GM12878 (cell line): Measurements from ENCODE around the gene DKK3. TPM values are rescaled to one million over a fixed set of nuclear protein-coding genes. Genes with fewer than 3 reads are reported as not detected.

ENCODE experiments used
- ATAC-seq: fragments of 200-7000 bp; cut with Tn5 transposase; 3 replicates; pipeline ENCODE4 v1.9.1; 2020; ENCODE audit warnings: mild to moderate bottlenecking, moderate library complexity
- BruUV-seq: library from RNA; stranded (reverse); fragments of 400-500 nt; replicated peaks from 2 replicates; lab custom pipeline; 2021; lab: Mats Ljungman, UMichigan
- CTCF ChIA-PET: fragments of 300-600 bp; sonication (Branson Sonifier 250); formaldehyde crosslinking; extraction: SDS; loops from one replicate; lab custom pipeline; 2021; ENCODE audit warnings: inconsistent platforms; lab: Yijun Ruan, JAX
- POLR2A ChIA-PET: fragments of 350-600 bp; formaldehyde crosslinking; extraction: SDS; loops from one replicate; lab custom pipeline; 2021; ENCODE audit warnings: inconsistent platforms; lab: Charles Lee
- RAD21 ChIA-PET: fragments of 300-600 bp; sonication (Branson Sonifier 250); formaldehyde crosslinking; loops from one replicate; lab custom pipeline; 2023; ENCODE audit warnings: antibody characterized with exemption; ENCODE audit not compliant: unreplicated experiment; lab: Charles Lee
- SMC1A ChIA-PET: fragments of 300-600 bp; sonication (Branson Sonifier 250); formaldehyde crosslinking; loops from one replicate; lab custom pipeline; 2023; ENCODE audit not compliant: unreplicated experiment, uncharacterized antibody; lab: Charles Lee
- DNase-seq: peaks from one replicate; pipeline ENCODE4 v3.0.0-alpha.2; 2011; ENCODE audit warnings: low read depth, low spot score
- FAIRE-seq: peaks from 3 replicates; lab custom pipeline; 2011; peaks lifted over from hg19 to GRCh38; lab: Jason Lieb, UNC
- H2AFZ ChIP-seq: 2 replicates; pipeline ENCODE4 v1.6.0; 2011; ENCODE audit warnings: low read depth, low read length, control low read depth; ENCODE audit not compliant: control insufficient read depth
- H3K27ac ChIP-seq: 2 replicates; pipeline ENCODE4 v1.5.1; 2011; ENCODE audit warnings: control low read depth; ENCODE audit not compliant: control insufficient read depth, insufficient read depth
- H3K27me3 ChIP-seq, 2 experiments: replicated peaks in 1 of 2; 2 replicates each; pipeline versions ENCODE4 v1.6.0 to v1.6.1; 2011; ENCODE audit warnings: low read length in 1 of 2; ENCODE audit not compliant: control insufficient read depth in 2 of 2, insufficient read depth in 2 of 2
- H3K36me3 ChIP-seq, 2 experiments: 2 replicates each; pipeline ENCODE4 v1.5.1; 2011; ENCODE audit warnings: low read length in 1 of 2; ENCODE audit not compliant: control insufficient read depth in 2 of 2, insufficient read depth in 2 of 2
- H3K4me1 ChIP-seq: 2 replicates; pipeline ENCODE4 v1.6.1; 2011; ENCODE audit warnings: mild to moderate bottlenecking, low read length, moderate library complexity, mixed read lengths; ENCODE audit not compliant: control insufficient read depth, insufficient read depth
- H3K4me2 ChIP-seq: 2 replicates; pipeline ENCODE4 v1.6.0; 2011; ENCODE audit warnings: control low read depth; ENCODE audit not compliant: control insufficient read depth, insufficient read depth
- H3K4me3 ChIP-seq: fragments of 200-600 bp; sonication (generic); 2 replicates; pipeline ENCODE4 v1.5.1; 2016
- H3K79me2 ChIP-seq: 2 replicates; pipeline ENCODE4 v1.6.0; 2011; ENCODE audit warnings: low read length; ENCODE audit not compliant: control insufficient read depth, insufficient read depth
- H3K9ac ChIP-seq: 2 replicates; pipeline ENCODE4 v1.8.0; 2011; ENCODE audit warnings: low read length, control low read depth, mixed read lengths; ENCODE audit not compliant: control insufficient read depth, insufficient read depth
- H3K9me3 ChIP-seq: replicated peaks from 3 replicates; pipeline ENCODE4 v1.5.1; 2011; ENCODE audit warnings: mild to moderate bottlenecking, low read length; ENCODE audit not compliant: control insufficient read depth, insufficient read depth
- H4K20me1 ChIP-seq: 2 replicates; pipeline ENCODE4 v1.6.0; 2011; ENCODE audit not compliant: control insufficient read depth, insufficient read depth
- ATF2 ChIP-seq: IDR thresholded peaks from 2 replicates; pipeline ENCODE4 v1.6.1; 2012; ENCODE audit warnings: low read length, inconsistent platforms
- ATF7 ChIP-seq: fragments of 450-650 bp; IDR thresholded peaks from 2 replicates; pipeline ENCODE4 v1.6.1; 2016; ENCODE audit warnings: low read depth, mild to moderate bottlenecking
- CBX3 ChIP-seq: fragments of 200-600 bp; sonication (generic); IDR thresholded peaks from 2 replicates; pipeline ENCODE4 v1.6.1; 2016; ENCODE audit warnings: low read depth, borderline replicate concordance
- E2F4 ChIP-seq: IDR thresholded peaks from 2 replicates; pipeline ENCODE4 v1.6.1; 2012; ENCODE audit warnings: low read depth, low read length, improper control_type of control experiment
- E2F8 ChIP-seq: fragments of 450-650 bp; IDR thresholded peaks from 2 replicates; pipeline ENCODE4 v1.6.1; 2018; ENCODE audit warnings: mild to moderate bottlenecking, low read depth, moderate library complexity; ENCODE audit not compliant: partially characterized antibody
- EP300 ChIP-seq, 2 experiments: fragments of 150-350 bp in 1 of 2; IDR thresholded peaks; 2 replicates each; pipeline ENCODE4 v1.6.1; 2011 to 2012; ENCODE audit warnings: low read depth in 2 of 2, low read length in 2 of 2, borderline replicate concordance in 1 of 2, improper control_type of control experiment in 1 of 2, inconsistent platforms in 1 of 2; ENCODE audit not compliant: control insufficient read depth in 1 of 2
- ESRRA ChIP-seq: IDR thresholded peaks from 2 replicates; pipeline ENCODE4 v1.6.1; 2012; ENCODE audit warnings: mild to moderate bottlenecking, low read length, improper control_type of control experiment
- FOXK2 ChIP-seq: fragments of 450-650 bp; IDR thresholded peaks from 2 replicates; pipeline ENCODE4 v1.6.1; 2017; ENCODE audit warnings: mild to moderate bottlenecking, moderate library complexity
- GABPA ChIP-seq: IDR thresholded peaks from 2 replicates; pipeline ENCODE4 v1.6.1; 2014; ENCODE audit warnings: antibody characterized with exemption, low read depth, mild to moderate bottlenecking, inconsistent platforms
- HDAC6 ChIP-seq: fragments of 200-600 bp; sonication (generic); IDR thresholded peaks from one replicate; pipeline ENCODE4 v1.8.0; 2017; ENCODE audit warnings: antibody characterized with exemption; ENCODE audit not compliant: unreplicated experiment
- MAX ChIP-seq: IDR thresholded peaks from 2 replicates; pipeline ENCODE4 v1.6.1; 2012; ENCODE audit warnings: low read depth, low read length, improper control_type of control experiment
- MEF2A ChIP-seq: IDR thresholded peaks from 2 replicates; pipeline ENCODE4 v1.6.1; 2011; ENCODE audit warnings: low read depth, mild to moderate bottlenecking, low read length, moderate library complexity; ENCODE audit not compliant: insufficient read depth
- MEF2B ChIP-seq: fragments of 450-650 bp; IDR thresholded peaks from 2 replicates; pipeline ENCODE4 v1.6.1; 2018; ENCODE audit warnings: mild to moderate bottlenecking, moderate library complexity; ENCODE audit not compliant: partially characterized antibody, poor library complexity, severe bottlenecking
- NR2C2 ChIP-seq: IDR thresholded peaks from 2 replicates; pipeline ENCODE4 v1.6.1; 2011; ENCODE audit warnings: borderline replicate concordance, low read depth; ENCODE audit not compliant: control insufficient read depth, insufficient read length
- SIX5 ChIP-seq: IDR thresholded peaks from 2 replicates; pipeline ENCODE4 v1.6.1; 2011; ENCODE audit warnings: mild to moderate bottlenecking, low read depth, low read length, moderate library complexity; ENCODE audit not compliant: severe bottlenecking
- ZZZ3 ChIP-seq: IDR thresholded peaks from 2 replicates; pipeline ENCODE4 v1.6.1; 2011; ENCODE audit warnings: low read depth; ENCODE audit not compliant: control insufficient read depth, insufficient read length
- WGBS: methylation state at CpG from one replicate; pipeline ENCODE4 v1.1.6; 2016; ENCODE audit warnings: low lambda C conversion rate; ENCODE audit not compliant: insufficient replicate concordance, insufficient coverage; ENCODE audit errors: missing lambda C conversion rate; 5-methylcytosine and 5-hydroxymethylcytosine counted together
- in situ Hi-C: fragments of 300-500 bp; cut with MboI; formaldehyde crosslinking; loops from 9 replicates; pipeline ENCODE4 v1.14.3; 2018; ENCODE audit warnings: mixed read lengths
- intact Hi-C: fragments of 100-400 bp; cut with micrococcal nuclease; formaldehyde crosslinking; loops from one replicate; pipeline ENCODE4 v1.14.2; 2022; ENCODE audit not compliant: unreplicated experiment
- polyA plus RNA-seq, 11 experiments: library from polyadenylated mRNA; depleted of rRNA in 4 of 11; unstranded in 6 of 11; stranded (reverse) in 5 of 11; fragments of >200 nt; fragmentation: Nextera tagmentation in 4 of 11; fragmentation: Illumina TruSeq in 1 of 11; extraction: Ambion mirVana in 4 of 11; extraction: Trizol in 1 of 11; gene quantifications; 1 replicate in 1 of 11; 2 replicates in 10 of 11; pipeline versions ENCODE4 v1.2.1 to v1.2.3, GENCODE V29; 2011 to 2016; ENCODE audit warnings: inconsistent platforms in 2 of 11, missing spikeins in 2 of 11, low read depth in 1 of 11
- total RNA-seq, 4 experiments: library from RNA; depleted of rRNA in 3 of 4; stranded (reverse); fragments of >200 nt in 3 of 4; fragmentation: Illumina TruSeq in 1 of 4; extraction: Trizol in 1 of 4; gene quantifications; 2 replicates each; pipeline versions ENCODE4 v1.2.1 to v1.2.3, GENCODE V29; 2013 to 2021

The DKK3 gene
- total and polyA plus RNA-seq, 10 of the 15 experiments (the other 5 are each of a cell fraction or from before 2014, with no cell fraction given), result 0.07 to 0.16 (median 0.15) TPM; not detected in 7

DNA sequence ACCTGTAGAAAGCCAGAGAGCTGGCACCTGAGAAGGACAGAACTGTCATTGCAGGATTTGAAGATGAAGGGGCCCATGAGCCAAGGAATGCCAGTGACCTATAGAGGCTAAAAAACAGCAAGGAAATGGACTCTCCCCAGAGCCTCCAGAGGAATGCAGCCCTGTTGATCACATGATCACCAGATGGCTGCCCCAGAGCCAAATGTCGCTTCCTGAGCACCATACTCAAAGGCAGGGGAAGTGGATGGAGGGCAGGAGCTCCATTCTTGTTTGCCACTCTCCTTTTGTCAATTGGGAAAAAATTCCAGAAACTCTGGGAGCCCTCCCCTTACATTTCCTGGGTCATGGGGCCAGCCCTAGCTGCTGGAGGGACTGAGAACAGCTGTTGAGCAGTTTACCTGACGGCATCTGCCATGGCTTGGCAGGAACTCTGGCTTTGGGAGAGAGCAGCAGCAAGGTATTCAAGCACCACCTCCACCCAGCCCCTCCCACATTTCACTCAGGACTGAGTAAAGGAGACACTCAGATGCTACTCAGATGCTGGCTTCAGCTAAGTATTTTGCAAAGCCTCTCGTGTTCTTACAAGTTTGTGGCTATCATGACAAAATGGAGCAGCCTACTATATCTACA, 46.9 kb downstream of the DKK3 start:
- H3K79me2 ChIP-seq, result no peaks in the 10 kb centered on the region
- intact Hi-C loops, result no loop called here

More for the DNA sequence above, 46.9 kb downstream of the DKK3 start:
- no peak for TF ChIP-seq FOXK2
- no peak for TF ChIP-seq NR2C2
- no peak for TF ChIP-seq CBX3
- no peak for TF ChIP-seq HDAC6
- TF ChIP-seq E2F4, result no peak
- no peak for TF ChIP-seq ATF7
- TF ChIP-seq GABPA, result no peak
- TF ChIP-seq EP300 (IDR thresholded peaks at IDR 0.05; ENCODE audit: borderline replicate concordance in 1 of 2, control insufficient read depth in 1 of 2, low read depth in 2 of 2, low read length in 2 of 2), result no peak
- no peak for TF ChIP-seq ESRRA
- TF ChIP-seq SIX5, result no peak
- no peak for TF ChIP-seq MAX
- TF ChIP-seq MEF2B, result no peak
- TF ChIP-seq ATF2, result no peak
- no peak for TF ChIP-seq E2F8
- TF ChIP-seq ZZZ3, result no peak
- no peak for TF ChIP-seq MEF2A
- Histone ChIP-seq H3K9me3 (no peaks in the 10 kb centered on the region), H2AFZ (no peak overlapping the region), H3K4me3 (no peak overlapping the region), H3K4me2 (no peak overlapping the region), H3K27me3 (no peaks in the 10 kb centered on the region; a peak in 1 of 4 replicates), H3K36me3 (peaks cover 0 to 2% of the 10 kb centered on the region in 2 experiments; a peak in 3 of 4 replicates), H3K27ac (no peak overlapping the region), H4K20me1 (no peaks in the 10 kb centered on the region), H3K9ac (no peak overlapping the region), H3K4me1 (peaks cover 9% of the 10 kb centered on the region)
- SMC1A ChIA-PET, result no interaction called here
- FAIRE-seq (no peak), ATAC-seq (no peak), DNase-seq (no peak)
- CTCF ChIA-PET, result interaction anchor here (3.8 kb wide), 1 partner anchor 15 kb away, joined by 8 read pairs; no protein-coding TSS in a partner anchor
- RAD21 ChIA-PET, result no interaction called here
- WGBS, result 66% methylated on average over 3 of the region's 3 CpGs
- TSS peak; percentile 19 for BruUV-seq
- in situ Hi-C loops, result no loop called here
- POLR2A ChIA-PET, result no interaction called here
